Activated CD4-positive, alpha-beta T cell treated with anti-CD3 and anti-CD28 coated beads, Interleukin-2, Interleukin-6, amounts not matched to agents 100 ng/mL and 50 ng/mL, durations not matched to agents 16 hours and 8 hours (primary cell): Measurements from ENCODE around the gene CRYBG3.
"Not testable (repeated sequence)": the region's sequence is repeated elsewhere in the genome, so short reads cannot be mapped to it uniquely, and the experiment has no call there.

Experiments
- DNase-seq: peaks from one replicate; pipeline ENCODE4 v3.0.0-alpha.2; 2020

The CRYBG3 gene

DNA sequence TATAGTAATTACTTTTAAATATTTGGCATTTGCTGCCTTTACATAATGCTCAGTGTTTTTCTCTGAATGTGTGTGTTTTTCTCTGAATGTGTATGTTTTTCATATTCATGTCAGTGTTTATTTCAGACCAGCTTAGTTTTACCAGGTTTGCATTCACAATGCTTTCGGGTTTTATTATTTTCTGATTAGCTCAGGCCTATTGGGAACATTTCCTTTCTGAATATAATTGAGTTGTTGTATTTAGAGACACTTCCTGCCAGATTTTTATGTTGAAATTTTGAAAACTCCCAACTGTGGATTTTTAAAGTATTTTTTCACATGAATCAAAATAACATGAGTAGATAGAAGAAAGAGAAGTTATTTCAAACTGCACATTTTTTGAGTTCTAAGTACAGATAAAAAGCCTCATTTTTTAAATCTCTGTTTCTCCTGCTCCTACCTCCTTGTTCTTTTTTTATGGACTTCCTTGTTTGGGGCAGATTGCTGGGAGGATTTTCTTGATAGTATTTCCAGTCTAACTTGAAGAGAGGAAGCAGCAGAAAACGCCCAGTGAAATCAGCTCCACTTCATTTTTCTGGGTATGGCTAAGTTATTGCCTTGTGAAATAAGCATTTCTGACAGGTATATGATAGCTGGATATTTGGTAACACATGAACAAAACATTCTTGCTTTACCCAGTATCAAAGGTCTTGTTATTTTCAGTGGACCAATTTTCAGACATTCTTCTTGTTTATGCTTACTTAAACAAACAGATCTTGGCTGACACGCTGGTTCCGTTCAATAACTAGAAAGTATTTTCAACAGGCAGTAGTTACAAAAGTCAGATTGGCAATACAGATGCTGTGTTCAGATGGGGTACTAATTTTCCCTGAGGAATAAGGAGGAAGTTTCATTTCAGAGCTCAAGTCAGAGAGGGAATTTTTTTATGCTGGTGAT, 79.8 kb downstream of the CRYBG3 start:
- DNase-seq: no peak

GRCh38 chr3:97909830-97910229, 88.0 kb downstream of the CRYBG3 start:
- DNase-seq: not testable (repeated sequence)

GRCh38 chr3:97910236-97910831, 88.5 kb downstream of the CRYBG3 start:
- not testable (repeated sequence) for DNase-seq

GRCh38 chr3:97910931-97911351, 89.1 kb downstream of the CRYBG3 start:
- peak; percentile 22 for DNase-seq

DNA sequence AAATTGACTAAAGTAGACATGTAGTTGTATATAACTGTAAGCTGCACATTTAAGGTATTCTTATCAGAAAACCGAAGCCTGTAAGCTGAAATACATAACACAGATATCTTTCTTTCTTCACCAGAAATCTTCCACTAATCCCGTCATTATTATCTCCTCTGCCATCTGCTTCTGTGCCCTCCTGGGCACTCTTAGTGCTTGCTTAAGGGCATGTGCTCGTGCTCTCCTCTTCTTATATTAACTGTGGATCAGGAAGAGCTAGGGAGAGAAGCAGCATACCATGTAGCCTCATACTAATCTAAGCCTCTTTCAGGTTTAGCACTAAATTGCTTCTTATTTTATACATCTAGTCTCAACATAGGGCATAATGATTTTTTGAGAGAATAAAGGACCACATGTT, 89.6 kb downstream of the CRYBG3 start:
- DNase-seq: no peak

- DNase-seq: no peak
Measured at GRCh38 chr3:97914388-97914787, 92.6 kb downstream of the CRYBG3 start.

DNA sequence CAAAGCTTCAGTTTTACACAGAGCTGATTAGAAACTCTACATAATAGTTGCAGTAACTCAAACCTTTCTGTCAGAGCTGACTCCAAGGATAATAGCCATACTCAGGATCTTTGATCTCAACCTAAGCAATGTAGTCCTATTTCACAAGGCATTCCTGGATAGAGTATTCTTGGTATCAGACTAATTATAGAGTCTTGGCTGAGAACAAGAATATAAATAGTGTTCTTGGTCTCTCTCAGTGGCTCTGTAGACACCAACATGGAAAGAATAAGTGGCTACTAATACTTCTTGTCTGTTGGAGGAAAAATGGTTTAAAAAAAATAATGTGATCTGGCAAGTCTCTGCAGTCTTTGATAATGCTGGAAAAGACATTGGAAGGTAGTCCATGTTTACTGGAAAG, 94.8 kb downstream of the CRYBG3 start:
- no peak for DNase-seq

- no peak for DNase-seq
Measured at GRCh38 chr3:97917813-97918536, 96.2 kb downstream of the CRYBG3 start.

GRCh38 chr3:97927704-97928103, 105.9 kb downstream of the CRYBG3 start:
- DNase-seq: no peak

GRCh38 chr3:97928986-97929385, 107.2 kb downstream of the CRYBG3 start:
- DNase-seq: no peak

- DNase-seq: no peak
Measured at GRCh38 chr3:97930018-97930417, 108.2 kb downstream of the CRYBG3 start.

- no peak for DNase-seq
Measured at GRCh38 chr3:97931218-97931617, 109.4 kb downstream of the CRYBG3 start.

- no peak for DNase-seq
Measured at GRCh38 chr3:97932387-97932801, 110.6 kb downstream of the CRYBG3 start.

DNA sequence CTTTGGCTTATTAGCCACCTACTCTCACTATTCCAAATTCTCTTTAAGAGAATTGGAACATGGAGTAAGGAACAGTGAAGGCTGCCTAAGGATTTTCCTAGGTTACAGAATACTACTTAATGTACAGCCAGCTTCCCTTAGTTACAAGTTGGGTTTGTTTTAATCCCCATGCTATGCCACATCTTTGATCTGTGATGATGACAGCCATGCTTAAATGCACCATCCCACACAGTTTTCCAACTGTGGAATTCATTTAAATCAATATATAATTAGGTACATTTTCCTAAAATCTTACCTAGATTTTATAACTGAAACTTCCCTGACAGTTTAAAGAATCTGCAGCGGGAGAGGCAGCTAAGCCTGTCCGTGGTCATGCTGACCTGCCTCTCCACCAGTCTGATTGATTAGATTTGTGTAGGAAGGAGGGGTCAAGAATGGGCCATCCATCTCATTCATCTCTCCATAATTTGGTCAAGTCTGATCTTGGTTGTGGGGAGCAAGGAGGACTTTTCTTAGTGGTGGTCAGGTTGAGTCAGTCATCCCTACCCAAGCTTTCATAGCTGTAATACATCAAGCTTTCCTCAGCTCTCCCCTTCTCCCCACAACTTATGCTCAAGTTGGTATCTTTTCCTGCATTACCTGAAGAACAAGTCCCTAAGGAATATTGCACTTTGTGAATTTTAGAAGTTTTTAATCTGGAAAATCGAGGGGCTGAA, 113.3 kb downstream of the CRYBG3 start:
- no peak for DNase-seq

DNA sequence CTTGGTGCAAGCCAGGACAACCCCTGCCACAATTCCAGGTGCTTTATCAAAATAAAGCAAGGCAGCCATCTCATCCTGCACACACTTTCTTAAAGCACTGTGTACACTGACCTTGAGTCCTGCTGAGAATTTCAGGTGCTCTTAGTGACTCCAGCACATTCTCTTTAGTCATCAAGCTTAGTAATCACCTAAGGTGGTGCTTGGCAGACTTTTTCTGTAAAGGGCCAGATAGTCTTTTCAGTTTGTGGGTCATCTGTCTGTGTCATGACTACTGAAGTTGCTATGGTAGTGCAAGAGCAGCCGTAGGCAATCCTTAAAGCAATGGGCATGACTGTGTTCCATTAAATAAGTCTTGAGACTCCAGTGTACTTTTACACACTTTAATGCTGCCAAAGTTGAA, 114.0 kb downstream of the CRYBG3 start:
- DNase-seq: no peak

DNA sequence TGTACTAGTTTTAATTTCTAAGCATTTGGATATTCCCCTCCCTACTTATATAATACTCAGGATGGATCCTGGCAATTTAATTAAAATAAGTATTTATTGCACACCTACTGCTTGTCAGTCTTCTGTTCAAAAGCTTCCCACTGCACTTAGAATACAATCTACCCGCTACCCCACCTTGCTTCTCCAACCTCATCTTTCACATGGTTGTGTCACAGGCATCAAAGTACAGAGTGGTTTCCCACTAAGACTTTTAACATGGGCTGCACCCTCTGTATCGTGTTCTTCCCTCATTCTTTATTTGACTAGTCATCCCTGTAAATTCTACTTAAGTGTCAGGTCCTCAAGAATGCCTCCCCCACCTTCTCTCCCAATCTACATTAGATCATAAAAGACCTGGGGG, 115.4 kb downstream of the CRYBG3 start:
- no peak for DNase-seq

DNA sequence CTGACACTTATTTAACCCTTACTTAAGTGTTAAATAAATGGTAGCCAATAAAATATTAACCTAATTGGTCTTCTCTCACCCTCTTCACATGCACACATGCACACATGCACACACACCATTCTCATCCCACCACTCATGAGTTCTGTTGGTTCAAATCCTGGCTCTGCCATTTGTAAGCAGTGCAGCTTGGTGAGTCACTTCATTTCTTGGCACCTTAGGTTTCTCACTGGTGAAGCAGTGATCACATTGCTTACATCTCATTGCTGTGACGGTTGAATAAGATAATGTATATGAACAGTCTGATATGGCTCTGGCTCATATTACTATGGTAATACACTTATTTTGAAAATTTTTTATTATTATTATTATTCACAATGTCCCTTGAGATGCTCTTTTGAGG, 116.6 kb downstream of the CRYBG3 start:
- no peak for DNase-seq

- no peak for DNase-seq
Measured at GRCh38 chr3:97939401-97939800, 117.6 kb downstream of the CRYBG3 start.

- DNase-seq: no peak
Measured at GRCh38 chr3:97940034-97940433, 118.2 kb downstream of the CRYBG3 start.

DNA sequence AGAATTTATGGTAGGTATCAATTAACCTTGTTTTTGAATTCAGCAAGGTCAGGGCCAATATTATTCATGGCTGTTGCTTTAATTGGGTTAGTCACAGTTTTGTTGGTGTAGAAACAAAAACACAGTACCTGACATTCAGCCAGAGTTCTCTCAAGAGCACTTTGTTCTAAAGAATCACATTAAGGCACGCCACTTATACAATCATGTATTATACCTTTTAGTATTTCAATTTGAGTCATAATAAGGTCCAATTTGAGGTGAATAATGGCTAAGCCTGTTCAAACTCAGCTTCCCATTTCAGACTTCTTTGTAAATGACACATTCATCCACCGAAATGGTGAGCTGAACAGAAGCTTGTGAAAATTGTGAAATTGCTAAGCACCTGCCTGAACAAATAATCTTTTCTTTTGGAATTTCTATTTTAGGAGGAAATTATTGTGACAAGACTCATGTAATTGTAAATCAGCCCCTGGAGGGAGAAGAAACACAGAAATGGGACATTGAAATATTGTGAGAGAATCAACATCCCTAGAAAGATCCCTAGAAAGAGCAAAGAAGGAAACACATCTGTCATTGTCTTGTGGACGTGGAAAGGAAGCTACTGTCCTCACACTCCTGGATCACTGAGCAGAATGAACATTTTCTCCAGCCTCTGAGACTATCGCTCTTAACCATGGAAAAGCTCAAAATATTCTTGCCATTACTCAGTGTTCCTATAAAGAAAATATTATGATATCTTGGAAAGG, 121.2 kb downstream of the CRYBG3 start:
- peak; percentile 51 for DNase-seq

DNA sequence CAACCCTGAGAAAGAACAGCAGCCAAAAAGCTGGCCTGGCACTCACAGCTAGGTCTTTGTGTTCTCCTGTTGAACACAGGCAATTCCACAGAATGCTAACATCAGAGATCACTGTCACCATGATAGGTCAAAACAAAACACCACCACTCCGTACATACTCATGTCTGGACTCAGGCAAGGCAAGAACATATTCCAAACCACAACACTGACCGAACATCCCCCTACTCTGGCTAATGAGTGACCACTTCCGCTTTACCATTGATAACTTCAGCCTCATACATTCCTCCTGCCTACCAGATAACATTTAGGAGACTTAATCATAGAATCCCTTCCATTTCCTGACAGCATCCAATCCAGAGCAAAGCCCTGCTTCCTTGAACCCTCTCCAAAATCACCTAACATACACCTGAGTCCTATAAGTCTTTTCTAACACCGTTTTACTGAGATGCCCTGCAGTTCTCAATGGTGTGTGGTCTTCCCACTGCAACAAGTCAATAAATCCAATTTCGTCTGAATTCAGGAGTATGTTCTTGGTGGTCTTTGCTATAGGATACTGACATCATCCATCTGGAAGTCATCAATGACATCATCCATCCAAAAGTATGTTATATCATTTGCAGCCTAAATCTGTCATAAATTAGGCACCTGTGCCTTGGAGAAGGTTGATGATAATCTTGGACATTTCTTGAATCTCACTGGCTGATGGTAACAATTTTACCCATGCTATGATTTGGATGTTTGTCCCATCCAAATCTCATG, 126.7 kb downstream of the CRYBG3 start:
- no peak for DNase-seq

DNA sequence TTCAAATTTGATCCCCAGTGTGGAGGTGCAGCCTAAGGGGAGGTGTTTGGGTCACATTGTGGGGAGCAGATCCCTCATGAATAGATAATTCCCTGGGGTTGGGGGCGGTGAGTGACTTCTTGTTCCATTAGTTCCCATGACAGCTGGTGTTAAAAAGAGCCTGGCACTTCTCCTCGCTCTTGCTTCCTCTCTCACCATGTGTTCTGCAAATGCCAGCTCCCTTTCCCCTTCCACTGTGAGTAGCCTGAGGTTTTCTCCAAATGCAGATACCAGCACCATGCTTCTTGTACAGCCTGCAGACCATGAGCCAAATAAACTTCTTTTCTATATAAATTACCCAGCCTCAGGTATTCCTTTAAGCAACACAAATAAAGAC, 127.3 kb downstream of the CRYBG3 start:
- DNase-seq: no peak
